Activated T-cell treated with anti-CD3 and anti-CD28 coated beads for 48 hours (primary cell): ENCODE data around the gene BLCAP.
"Not testable (repeated sequence)": the region's sequence is repeated elsewhere in the genome, so short reads cannot be mapped to it uniquely, and the experiment has no call there.

Source experiments
- DNase-seq: peaks from one replicate; pipeline ENCODE4 v3.0.0-alpha.2; 2020; ENCODE audit warnings: low read depth

The BLCAP gene

DNA sequence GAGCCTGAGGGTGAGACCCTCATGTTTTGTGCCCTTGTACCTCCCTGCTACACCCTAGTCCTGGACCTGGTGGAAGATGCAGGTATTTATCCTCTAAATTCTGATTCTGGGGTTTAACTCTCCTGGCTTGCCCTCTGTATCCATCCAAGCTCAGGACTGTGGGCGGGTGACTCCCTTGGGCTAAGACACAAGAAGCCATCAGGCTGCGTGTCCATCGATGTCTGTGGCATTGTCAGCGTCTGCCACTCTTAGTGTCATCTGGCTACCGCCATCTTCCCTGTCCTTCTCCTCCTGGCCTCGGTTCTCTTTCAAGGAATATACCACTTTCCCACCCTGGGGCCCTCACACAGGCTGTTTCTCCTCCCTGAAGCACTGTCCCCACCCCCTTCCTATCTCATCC lies 28.9 kb upstream of the BLCAP start:
- no peak for DNase-seq

GRCh38 chr20:37554721-37555298 lies 27.1 kb upstream of the BLCAP start:
- not testable (repeated sequence) for DNase-seq

- no peak for DNase-seq
Measured at GRCh38 chr20:37552415-37552814, 24.7 kb upstream of the BLCAP start.

GRCh38 chr20:37551660-37552059 lies 24.0 kb upstream of the BLCAP start:
- not testable (repeated sequence) for DNase-seq

DNA sequence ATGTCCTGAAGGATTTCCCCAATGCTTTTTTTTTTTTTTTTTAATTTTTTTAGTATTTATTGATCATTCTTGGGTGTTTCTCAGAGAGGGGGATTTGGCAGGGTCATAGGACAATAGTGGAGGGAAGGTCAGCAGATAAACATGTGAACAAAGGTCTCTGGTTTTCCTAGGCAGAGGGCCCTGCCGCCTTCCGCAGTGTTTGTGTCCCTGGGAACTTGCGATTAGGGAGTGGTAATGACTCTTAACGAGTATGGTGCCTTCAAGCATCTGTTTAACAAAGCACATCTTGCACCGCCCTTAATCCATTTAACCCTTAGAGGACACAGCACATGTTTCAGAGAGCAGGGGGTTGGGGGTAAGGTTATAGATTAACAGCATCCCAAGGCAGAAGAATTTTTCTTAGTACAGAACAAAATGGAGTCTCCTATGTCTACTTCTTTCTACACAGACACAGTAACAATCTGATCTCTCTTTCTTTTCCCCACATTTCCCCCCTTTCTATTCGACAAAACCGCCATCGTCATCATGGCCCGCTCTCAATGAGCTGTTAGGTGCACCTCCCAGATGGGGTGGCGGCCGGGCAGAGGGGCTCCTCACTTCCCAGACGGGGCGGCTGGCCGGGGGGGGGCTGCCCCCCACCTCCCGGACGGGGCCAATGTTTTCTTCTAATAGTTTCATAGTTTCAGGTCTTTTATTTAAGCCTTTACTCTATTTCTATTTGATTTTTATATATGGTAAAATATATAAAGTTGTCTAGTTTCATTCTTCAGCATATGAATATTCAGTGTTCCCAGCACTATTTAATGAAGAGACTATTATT lies 22.6 kb upstream of the BLCAP start:
- not testable (repeated sequence) for DNase-seq

DNA sequence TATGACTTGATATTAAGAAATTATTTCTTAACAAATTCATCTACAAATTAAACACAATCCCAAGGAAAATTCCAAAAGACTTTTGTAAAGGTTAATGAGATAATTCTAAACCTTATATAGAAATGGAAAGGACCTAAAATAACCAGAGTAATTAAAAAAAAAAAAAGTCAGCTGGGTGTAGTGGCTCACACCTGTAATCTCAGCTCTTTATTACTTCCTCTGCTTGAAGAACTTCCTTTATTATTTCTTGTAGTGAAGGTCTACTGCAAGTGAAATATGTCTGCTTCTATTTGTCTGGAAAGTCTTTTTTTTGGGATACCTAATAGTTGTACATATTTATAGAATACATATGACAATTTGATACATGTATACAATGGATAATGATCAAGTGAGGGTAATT lies 20.2 kb upstream of the BLCAP start:
- no peak for DNase-seq

GRCh38 chr20:37545516-37545915 lies 17.8 kb upstream of the BLCAP start:
- no peak for DNase-seq

- no peak for DNase-seq
Measured at GRCh38 chr20:37544386-37544785, 16.7 kb upstream of the BLCAP start.

DNA sequence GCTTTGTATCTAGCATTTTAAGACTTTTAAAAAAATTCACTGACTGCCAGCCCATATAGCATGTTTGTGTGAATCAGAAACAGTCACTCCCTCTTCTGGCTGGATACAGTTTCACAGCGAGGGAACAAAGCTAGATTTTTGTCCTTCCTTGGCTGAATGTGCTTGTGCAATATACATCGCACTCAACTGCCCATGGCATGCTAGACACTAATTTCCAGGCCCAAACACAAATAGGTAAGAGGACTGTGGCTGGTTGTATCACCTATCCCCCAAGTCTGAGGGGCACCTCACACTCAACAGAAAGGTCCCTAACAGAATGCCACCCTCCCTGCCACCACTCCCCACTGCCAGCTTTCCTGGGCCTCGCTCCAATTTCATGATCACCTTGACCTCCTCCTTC lies 16.2 kb upstream of the BLCAP start:
- DNase-seq: no peak

- DNase-seq: no peak
Measured at GRCh38 chr20:37542281-37542680, 14.6 kb upstream of the BLCAP start.

- no peak for DNase-seq
Measured at GRCh38 chr20:37541326-37541725, 13.7 kb upstream of the BLCAP start.

DNA sequence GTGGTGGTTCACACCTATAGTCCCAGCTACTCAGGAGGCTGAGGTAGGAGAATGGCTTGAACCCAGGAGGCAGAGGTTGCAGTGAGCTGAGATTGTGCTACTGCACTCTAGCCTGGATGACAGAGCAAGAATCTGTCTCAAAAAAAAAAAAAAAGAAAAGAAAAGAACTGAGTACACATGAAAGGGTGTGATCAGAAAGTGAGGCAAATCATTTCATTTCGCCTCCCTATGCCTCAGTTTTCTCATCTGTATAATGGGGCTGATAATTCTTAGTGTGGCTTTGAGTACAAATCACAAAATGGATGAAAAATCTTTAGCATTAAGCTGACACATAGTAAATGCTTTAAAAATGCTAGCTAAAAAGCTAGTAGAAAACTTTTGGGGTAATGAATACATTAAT lies 13.2 kb upstream of the BLCAP start:
- not testable (repeated sequence) for DNase-seq

DNA sequence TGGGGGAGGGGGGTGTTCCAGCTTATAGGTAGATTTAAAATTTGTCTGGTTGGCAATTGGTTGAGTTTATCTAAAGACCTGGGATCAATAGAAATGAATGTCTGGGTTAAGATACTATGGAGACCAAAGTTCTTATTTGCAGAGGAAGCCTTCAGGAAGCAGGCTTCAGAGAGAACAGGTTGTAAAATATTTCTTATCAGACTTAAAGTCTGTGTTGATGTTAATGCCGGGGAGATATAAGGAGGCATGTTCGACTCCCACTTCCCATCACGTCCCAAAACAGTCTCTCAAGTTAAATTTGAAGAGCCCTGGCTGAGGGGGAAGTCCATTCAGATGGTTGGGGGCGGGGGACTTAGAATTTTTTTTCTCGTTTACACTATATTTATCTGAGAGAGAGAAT lies 12.3 kb upstream of the BLCAP start:
- DNase-seq: no peak

- no peak for DNase-seq
Measured at GRCh38 chr20:37539424-37539823, 11.7 kb upstream of the BLCAP start.

DNA sequence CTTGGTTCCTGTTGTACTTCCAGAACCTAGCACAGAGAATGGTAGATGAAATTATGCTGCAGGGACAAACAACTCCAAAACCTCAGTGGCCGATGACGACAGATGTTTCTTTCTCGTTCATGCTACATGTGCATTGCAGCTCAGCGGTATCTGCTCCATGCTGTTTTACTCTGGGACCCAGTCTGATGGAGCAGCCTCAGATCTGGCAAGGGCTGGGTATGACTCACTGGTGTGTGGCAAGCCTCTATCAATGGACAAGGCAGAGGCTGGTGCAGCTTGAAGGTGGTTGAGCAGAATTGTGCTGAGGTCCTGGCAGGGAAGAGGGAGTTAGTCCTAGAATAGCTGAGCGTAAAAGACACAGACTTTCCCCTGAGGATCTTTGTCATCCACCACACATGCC lies 10.3 kb upstream of the BLCAP start:
- DNase-seq: no peak

DNA sequence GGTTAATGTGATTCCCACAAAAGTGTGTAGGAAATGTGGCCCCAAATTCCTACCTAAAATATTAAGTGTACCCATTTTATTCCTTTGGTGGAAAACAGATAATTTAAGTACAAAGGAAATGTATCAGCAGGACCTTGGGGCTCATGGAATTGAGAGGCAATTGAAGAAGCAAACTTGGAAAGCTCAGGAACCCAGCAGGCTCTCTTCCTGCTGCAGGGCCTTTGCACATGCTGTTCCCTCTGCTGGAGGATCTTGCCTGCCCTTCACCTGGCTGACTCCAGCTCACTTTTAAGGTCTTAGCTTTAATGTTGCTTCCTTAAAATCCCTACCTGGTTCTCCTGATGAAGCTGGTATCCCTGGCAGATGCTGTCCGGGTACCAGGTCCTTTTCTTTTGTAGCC lies 9.8 kb upstream of the BLCAP start:
- no peak for DNase-seq

DNA sequence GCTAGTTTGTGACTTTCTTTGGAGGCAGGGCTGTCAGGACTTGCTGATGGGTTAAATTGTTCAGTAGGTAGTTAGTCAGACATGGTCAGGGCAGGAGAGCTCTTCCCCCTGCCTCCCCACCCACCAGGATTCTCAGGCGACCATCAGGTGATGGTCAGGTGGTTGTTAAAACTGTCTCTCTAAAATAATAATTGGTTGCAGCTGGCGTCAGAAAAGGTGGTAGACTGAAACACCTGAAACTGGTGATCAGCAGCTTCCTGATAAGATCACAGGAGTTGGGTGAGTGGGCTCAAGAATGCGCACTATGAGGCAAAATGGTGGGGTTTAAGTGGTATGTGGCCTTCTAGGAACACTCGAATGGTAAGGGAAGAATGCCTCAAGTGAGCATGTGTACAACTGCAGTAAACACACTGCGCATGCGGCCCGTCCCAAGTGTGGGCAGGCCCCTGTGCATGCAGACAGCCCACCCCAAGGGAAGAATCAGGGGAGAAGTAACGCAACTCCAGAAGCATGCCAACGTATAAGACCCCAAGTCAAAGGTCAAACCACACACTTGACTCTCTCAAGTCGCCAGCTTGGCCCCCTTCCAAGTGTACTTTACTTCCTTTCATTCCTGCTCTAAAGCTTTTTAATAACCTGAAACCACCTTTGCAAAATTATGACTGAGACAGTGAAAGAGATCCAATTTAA lies 7.9 kb upstream of the BLCAP start:
- DNase-seq: no peak

DNA sequence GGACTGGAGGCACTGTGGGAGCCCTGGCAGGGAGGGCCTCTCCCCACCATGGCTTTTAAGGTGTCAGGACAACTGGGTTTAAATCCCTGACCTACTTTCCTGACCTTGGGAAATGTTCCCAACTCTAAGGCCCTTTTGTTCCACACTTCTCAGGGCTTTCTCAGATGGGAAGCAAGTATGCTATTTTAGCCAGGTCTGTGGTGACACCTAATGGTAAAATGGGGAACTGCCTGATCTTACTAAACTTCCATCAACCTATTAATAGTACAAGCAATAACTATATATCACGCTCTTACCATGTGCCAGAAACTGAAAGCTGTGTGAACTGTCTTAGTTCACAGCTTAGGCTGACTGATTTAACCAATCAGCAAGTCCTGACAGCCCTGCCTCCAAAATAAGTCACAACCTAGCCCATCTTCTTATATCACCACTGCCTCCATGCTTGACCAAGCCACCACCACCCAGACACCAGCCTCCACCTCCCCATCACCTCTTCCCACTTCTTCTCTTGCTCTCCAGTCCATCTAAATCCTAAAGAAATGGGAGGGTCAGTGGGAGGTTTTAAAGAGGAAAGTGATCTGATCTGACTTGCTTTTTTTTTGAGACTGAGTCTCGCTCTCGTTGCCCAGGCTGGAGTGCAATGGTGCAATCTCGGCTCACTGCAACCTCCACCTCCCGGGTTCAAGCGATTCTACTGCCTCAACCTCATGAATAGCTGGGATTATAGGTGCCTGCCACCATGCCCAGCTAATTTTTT lies 6.9 kb upstream of the BLCAP start:
- DNase-seq: no peak

- no peak for DNase-seq
Measured at GRCh38 chr20:37533154-37533715, 5.6 kb upstream of the BLCAP start.

- no peak for DNase-seq
Measured at GRCh38 chr20:37531856-37532255, 4.2 kb upstream of the BLCAP start.

- DNase-seq: no peak
Measured at GRCh38 chr20:37530696-37531095, 3.0 kb upstream of the BLCAP start.

- DNase-seq: no peak
Measured at GRCh38 chr20:37529968-37530600, 2.4 kb upstream of the BLCAP start.
